HFF-Myc (cell line): Measurements from ENCODE around the gene CDH4.

Experiments
- DNase-seq: peaks from one replicate; pipeline ENCODE4 v3.0.0-alpha.2; 2011; ENCODE audit warnings: low read depth; ENCODE audit errors: extremely low read depth
- H3K4me3 ChIP-seq: replicated peaks from 2 replicates; pipeline ENCODE4 v1.5.1; 2011; ENCODE audit warnings: low read depth, mild to moderate bottlenecking, control low read depth, low read length
- CTCF ChIP-seq: IDR thresholded peaks from 2 replicates; pipeline ENCODE4 v1.5.1; 2012; ENCODE audit warnings: mild to moderate bottlenecking, low read depth, low read length, control low read depth; ENCODE audit errors: missing control alignments

The CDH4 gene

GRCh38 chr20:61499859-61500554 lies 247.9 kb downstream of the CDH4 start:
- TF ChIP-seq CTCF = no peak
- no peak overlapping the region for H3K4me3 ChIP-seq
- DNase-seq = no peak

GRCh38 chr20:61500791-61501321 lies 248.8 kb downstream of the CDH4 start:
- no peak overlapping the region for H3K4me3 ChIP-seq
- no peak for TF ChIP-seq CTCF
- no peak for DNase-seq

GRCh38 chr20:61502433-61502832 lies 250.4 kb downstream of the CDH4 start:
- TF ChIP-seq CTCF = no peak
- DNase-seq = no peak
- no peak overlapping the region for H3K4me3 ChIP-seq

- no peak for DNase-seq
- TF ChIP-seq CTCF = no peak
- no peak overlapping the region for H3K4me3 ChIP-seq
Observed at GRCh38 chr20:61503106-61503505, 251.0 kb downstream of the CDH4 start.

GRCh38 chr20:61505508-61505907 lies 253.4 kb downstream of the CDH4 start:
- DNase-seq = no peak
- H3K4me3 ChIP-seq = no peak overlapping the region
- no peak for TF ChIP-seq CTCF

DNA sequence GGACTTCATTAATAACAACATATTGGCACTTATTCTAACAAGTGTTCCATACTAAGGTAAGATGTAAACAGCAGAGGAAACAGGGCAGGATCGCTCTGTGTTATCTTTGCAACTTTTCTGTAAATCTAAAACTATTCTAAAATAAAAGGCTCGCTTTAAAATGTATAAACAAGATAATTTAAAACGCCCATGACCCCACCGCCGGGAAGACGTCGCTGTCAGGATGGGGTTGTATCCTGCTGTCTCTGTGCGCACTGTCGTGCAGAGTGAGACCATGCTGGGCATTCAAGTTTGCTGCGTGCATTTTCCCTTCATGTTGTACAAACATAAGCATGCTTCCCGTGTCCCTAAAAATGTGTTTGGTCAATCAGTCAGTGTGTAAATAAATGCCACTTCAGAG lies 255.7 kb downstream of the CDH4 start:
- no peak overlapping the region for H3K4me3 ChIP-seq
- TF ChIP-seq CTCF = no peak
- no peak for DNase-seq
